ENCODE measurements around the gene ROBO2.

GRCh38 chr3:77381431-77381830 is 341.5 kb downstream of the ROBO2 start:
- TF ChIP-seq CTCF (conservative IDR thresholded peaks at IDR 0.05) (no peak), ZFX (IDR thresholded peaks at IDR 0.05) (no peak)
